ENCODE results near the gene RASSF6. TPM values are rescaled to one million over a fixed set of nuclear protein-coding genes. Genes with fewer than 3 reads are reported as not detected.
A peak's percentile ranks its signal among the peaks of the same experiment; 100 is the strongest.

RASSF6 gene
- total RNA-seq, 2 donors from 2014 or later: 13.8 to 38.9 TPM

DNA sequence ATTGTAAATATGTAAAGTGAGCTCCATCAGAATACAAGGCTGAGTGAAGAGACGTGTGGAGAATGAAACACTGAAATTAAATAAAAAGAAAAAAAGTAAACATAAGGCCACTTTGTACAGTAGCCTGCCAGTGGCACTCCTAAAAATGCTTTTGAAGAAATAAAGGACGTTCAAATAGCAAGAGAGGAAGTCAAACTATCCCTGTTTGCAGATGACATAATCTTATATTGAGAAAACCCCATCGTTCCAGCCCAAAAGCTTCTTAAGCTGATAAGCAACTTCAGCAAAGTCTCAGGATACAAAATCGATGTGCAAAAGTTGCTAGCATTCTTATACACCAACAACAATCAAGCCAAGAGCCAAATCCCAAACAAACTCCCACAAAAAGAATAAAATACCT, 24.2 kb downstream of the RASSF6 start:
- no peaks in the 10 kb centered on the region for H3K4me1 ChIP-seq
- no peaks in the 10 kb centered on the region for H3K9me3 ChIP-seq
- no peak for DNase-seq
- intact Hi-C loops (cut with DNase I): no loop called here
- TF ChIP-seq, protein P1, sequence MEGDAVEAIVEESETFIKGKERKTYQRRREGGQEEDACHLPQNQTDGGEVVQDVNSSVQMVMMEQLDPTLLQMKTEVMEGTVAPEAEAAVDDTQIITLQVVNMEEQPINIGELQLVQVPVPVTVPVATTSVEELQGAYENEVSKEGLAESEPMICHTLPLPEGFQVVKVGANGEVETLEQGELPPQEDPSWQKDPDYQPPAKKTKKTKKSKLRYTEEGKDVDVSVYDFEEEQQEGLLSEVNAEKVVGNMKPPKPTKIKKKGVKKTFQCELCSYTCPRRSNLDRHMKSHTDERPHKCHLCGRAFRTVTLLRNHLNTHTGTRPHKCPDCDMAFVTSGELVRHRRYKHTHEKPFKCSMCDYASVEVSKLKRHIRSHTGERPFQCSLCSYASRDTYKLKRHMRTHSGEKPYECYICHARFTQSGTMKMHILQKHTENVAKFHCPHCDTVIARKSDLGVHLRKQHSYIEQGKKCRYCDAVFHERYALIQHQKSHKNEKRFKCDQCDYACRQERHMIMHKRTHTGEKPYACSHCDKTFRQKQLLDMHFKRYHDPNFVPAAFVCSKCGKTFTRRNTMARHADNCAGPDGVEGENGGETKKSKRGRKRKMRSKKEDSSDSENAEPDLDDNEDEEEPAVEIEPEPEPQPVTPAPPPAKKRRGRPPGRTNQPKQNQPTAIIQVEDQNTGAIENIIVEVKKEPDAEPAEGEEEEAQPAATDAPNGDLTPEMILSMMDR (IDR thresholded peaks at IDR 0.05): no peak
- no peak overlapping the region for H3K9ac ChIP-seq (ENCODE audit: low read depth in 2 of 2, low read length in 2 of 2)
- H3K4me3 ChIP-seq: no peak overlapping the region
- no peaks in the 10 kb centered on the region for H3K36me3 ChIP-seq
- H3K27me3 ChIP-seq: no peaks in the 10 kb centered on the region
- no peak overlapping the region for H3K27ac ChIP-seq

DNA sequence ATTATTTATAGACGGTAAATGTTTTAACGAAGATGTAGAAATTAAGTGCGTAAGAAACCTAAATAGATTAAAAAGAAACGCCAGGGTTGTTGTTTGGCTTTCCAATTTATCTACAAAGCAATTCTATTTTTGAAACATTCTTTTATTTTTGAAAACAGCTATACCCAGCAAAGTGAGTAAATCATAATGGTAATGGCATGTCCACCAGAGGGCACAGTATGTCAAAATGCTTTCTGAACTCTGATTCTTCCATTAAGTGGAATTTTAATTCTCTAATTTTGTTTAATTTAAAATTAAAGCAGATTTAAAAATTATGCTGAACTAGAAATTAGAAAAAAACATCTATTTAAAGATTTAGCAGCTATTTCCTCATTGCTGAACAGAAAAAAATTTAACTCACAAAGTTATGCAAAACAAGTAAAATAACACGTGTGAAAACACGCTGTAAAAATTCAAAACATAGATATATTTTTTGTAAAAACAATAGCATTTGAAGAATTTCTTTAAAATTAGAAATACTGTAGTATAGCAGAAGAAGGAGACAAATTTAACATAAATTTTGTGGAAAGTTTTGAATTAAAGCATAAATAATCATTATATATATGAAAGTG, 26.5 kb downstream of the RASSF6 start:
- H3K4me3 ChIP-seq: no peak overlapping the region
- H3K9ac ChIP-seq (ENCODE audit: low read depth in 2 of 2, low read length in 2 of 2): no peak overlapping the region
- no peaks in the 10 kb centered on the region for H3K9me3 ChIP-seq
- intact Hi-C loops (cut with DNase I): loop anchor here (2.0 kb wide), 1 partner anchor 57 kb away; no protein-coding TSS in a partner anchor
- no peak overlapping the region for H3K27ac ChIP-seq
- H3K27me3 ChIP-seq: no peaks in the 10 kb centered on the region
- no peak for DNase-seq
- TF ChIP-seq, protein P1 (IDR thresholded peaks at IDR 0.05): peak; percentile 45
- H3K4me1 ChIP-seq: no peaks in the 10 kb centered on the region
- H3K36me3 ChIP-seq: no peaks in the 10 kb centered on the region

DNA sequence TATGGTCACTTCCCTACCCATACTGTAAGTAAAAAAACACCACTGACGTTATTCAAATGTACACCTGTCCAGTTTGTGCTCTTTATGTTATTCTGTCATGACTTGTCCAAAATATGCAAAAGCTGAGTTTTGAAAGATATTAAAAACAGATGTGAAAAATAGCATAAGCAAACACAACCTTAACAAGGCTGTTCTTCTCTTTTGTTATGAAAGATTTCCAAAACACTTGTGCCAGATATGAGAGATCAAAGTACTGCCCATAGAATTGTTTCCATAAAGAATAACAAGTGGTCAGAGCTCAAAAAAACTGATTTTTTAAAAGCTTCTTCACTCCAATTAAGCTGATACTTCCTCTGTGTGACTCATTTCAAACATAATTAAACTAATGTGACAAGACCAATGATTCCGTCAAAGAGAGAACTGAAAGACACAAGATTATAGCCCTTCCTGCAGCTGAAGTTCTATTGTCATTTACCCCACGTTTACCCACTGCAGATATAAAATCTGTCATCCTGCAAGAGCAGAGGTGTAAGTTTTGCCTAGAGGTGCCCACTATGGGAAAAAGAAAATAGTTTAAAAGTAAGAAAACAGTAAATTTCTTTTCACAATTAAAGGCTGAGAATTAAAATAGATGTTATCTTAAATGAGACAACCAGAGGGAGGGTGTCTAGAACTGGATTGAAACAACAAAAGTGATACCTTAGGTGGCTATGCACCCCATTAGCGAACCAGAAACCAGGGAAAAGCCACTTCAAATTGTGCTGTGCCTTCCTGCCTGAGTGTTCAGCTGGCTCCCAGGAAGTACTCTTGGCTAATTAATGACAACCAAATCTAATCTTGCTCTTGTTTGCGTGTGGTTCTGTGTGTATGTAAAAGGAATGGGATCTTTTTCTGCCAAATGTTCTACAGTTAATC, 30.1 kb downstream of the RASSF6 start:
- Histone ChIP-seq H3K9me3 (no peaks in the 10 kb centered on the region), H3K4me3 (no peak overlapping the region), H3K36me3 (no peaks in the 10 kb centered on the region), H3K27ac (no peak overlapping the region), H3K4me1 (no peaks in the 10 kb centered on the region), H3K27me3 (no peaks in the 10 kb centered on the region), H3K9ac (ENCODE audit: low read depth in 2 of 2, low read length in 2 of 2) (no peak overlapping the region)
- DNase-seq: no peak
- intact Hi-C loops (cut with DNase I): no loop called here
- TF ChIP-seq, protein P1 (IDR thresholded peaks at IDR 0.05): no peak

DNA sequence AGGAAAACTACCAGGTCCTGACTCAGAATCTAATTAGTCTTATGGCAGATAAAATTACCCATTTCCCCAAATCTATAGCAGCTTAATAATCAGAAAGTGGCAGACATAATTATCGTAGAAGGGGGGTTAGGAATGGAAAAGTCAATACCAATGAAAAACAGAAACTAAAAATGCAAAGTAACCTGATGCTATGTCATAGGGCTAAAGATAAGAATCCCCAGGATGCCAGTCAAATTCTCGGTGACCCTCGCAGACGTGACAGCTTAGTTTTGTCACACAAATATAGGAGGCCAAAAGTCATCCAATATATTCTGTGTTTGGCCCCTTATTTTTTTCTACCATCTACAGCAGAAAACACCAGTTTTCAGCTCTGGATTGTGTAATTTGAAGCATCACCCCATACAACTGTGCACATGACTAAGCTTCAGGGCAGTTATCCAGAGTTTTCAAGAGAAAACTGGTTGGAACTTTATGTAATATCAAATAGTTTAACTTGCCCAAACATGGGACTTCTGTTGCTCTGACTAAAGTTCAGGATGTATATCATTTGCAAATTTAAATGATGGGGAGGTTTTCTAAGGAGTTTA, 30.9 kb downstream of the RASSF6 start:
- Histone ChIP-seq H3K4me1 (no peaks in the 10 kb centered on the region), H3K9me3 (no peaks in the 10 kb centered on the region), H3K36me3 (no peaks in the 10 kb centered on the region), H3K27ac (no peak overlapping the region), H3K4me3 (no peak overlapping the region), H3K9ac (ENCODE audit: low read depth in 2 of 2, low read length in 2 of 2) (no peak overlapping the region), H3K27me3 (no peaks in the 10 kb centered on the region)
- TF ChIP-seq, protein P1 (IDR thresholded peaks at IDR 0.05): no peak
- intact Hi-C loops (cut with DNase I): no loop called here
- DNase-seq: no peak

DNA sequence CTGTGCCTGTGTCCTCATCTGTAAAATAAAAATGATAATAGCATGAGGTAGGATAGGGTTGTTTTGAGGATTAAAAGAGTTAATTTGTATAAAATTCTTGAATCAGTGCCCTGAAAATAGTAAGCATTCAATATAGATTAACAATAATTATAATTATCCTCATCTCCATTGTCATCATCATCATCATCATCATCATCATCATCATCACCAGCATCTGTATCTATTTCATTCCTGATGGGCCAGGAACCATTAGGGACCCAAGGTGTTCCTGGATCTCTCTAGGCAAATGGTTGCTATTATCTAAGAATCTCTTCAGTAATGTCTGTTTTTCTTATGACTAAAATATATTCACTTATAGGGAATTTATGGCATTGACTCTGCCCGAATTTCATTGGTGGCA, 31.6 kb downstream of the RASSF6 start:
- Histone ChIP-seq H3K36me3 (no peaks in the 10 kb centered on the region), H3K27me3 (no peaks in the 10 kb centered on the region), H3K9me3 (no peaks in the 10 kb centered on the region), H3K4me3 (no peak overlapping the region), H3K4me1 (no peaks in the 10 kb centered on the region), H3K9ac (ENCODE audit: low read depth in 2 of 2, low read length in 2 of 2) (no peak overlapping the region), H3K27ac (no peak overlapping the region)
- intact Hi-C loops (cut with DNase I): no loop called here
- TF ChIP-seq, protein P1 (IDR thresholded peaks at IDR 0.05): no peak
- no peak for DNase-seq

Measured in colonic mucosa (tissue), 4 donors.